Neural progenitor cell (in vitro differentiated cells): Measurements from ENCODE around the gene POFUT2. TPM values are rescaled to one million over a fixed set of nuclear protein-coding genes. Genes with fewer than 3 reads are reported as not detected.

Experiments used
- DNase-seq: peaks from one replicate; pipeline ENCODE4 v3.0.0-alpha.2; 2016; ENCODE audit warnings: low spot score
- H2AFZ ChIP-seq: fragments of 200-600 bp; sonication (generic); replicated peaks from 2 replicates; pipeline ENCODE4 v1.6.1; 2016; ENCODE audit warnings: antibody characterized with exemption
- H3F3A ChIP-seq: fragments of 200-600 bp; sonication (generic); 2 replicates; pipeline ENCODE4 v1.6.1; 2016; ENCODE audit warnings: antibody characterized with exemption, low read depth
- H3K27ac ChIP-seq: fragments of 200-600 bp; sonication (generic); 2 replicates; pipeline ENCODE4 v1.5.1; 2016; ENCODE audit warnings: mild to moderate bottlenecking
- H3K27me3 ChIP-seq: fragments of 200-600 bp; sonication (generic); 2 replicates; pipeline ENCODE4 v1.6.1; 2016; ENCODE audit warnings: mild to moderate bottlenecking, moderate library complexity
- H3K36me3 ChIP-seq: fragments of 200-600 bp; sonication (generic); 2 replicates; pipeline ENCODE4 v1.5.1; 2016
- H3K4me1 ChIP-seq: fragments of 200-600 bp; sonication (generic); 2 replicates; pipeline ENCODE4 v1.6.1; 2016; ENCODE audit warnings: mixed run types
- H3K4me2 ChIP-seq: fragments of 200-600 bp; sonication (generic); 2 replicates; pipeline ENCODE4 v1.6.1; 2016
- H3K4me3 ChIP-seq: fragments of 200-600 bp; sonication (generic); 2 replicates; pipeline ENCODE4 v1.5.1; 2016
- H3K79me2 ChIP-seq: fragments of 200-600 bp; sonication (generic); 2 replicates; pipeline ENCODE4 v1.6.1; 2016; ENCODE audit warnings: low read depth
- H3K9ac ChIP-seq: fragments of 200-600 bp; sonication (generic); 2 replicates; pipeline ENCODE4 v1.6.1; 2016
- H3K9me3 ChIP-seq: fragments of 200-600 bp; sonication (generic); 2 replicates; pipeline ENCODE4 v1.5.1; 2016; ENCODE audit warnings: low read depth
- H4K20me1 ChIP-seq: fragments of 200-600 bp; sonication (generic); 2 replicates; pipeline ENCODE4 v1.6.1; 2016; ENCODE audit warnings: low read depth
- H3K27ac Mint-ChIP-seq: 3 replicates; pipeline ENCODE4 v1.8.0; 2021; ENCODE audit warnings: mixed read lengths
- H3K27me3 Mint-ChIP-seq: 2 replicates; pipeline ENCODE4 v1.8.0; 2022; ENCODE audit warnings: low read depth, mild to moderate bottlenecking, inconsistent platforms, moderate library complexity, mixed read lengths; ENCODE audit not compliant: insufficient read depth
- H3K36me3 Mint-ChIP-seq: 3 replicates; pipeline ENCODE4 v1.8.0; 2021; ENCODE audit warnings: mixed read lengths
- H3K4me1 Mint-ChIP-seq: 3 replicates; pipeline ENCODE4 v1.8.0; 2021; ENCODE audit warnings: mixed read lengths
- H3K4me3 Mint-ChIP-seq: 3 replicates; pipeline ENCODE4 v1.8.0; 2021; ENCODE audit warnings: mild to moderate bottlenecking, moderate library complexity, mixed read lengths
- H3K9me3 Mint-ChIP-seq: 3 replicates; pipeline ENCODE4 v1.8.0; 2020; ENCODE audit warnings: mixed read lengths
- EZH2 ChIP-seq: fragments of 200-600 bp; sonication (generic); IDR thresholded peaks from 2 replicates; pipeline ENCODE4 v1.6.1; 2017; ENCODE audit warnings: antibody characterized with exemption, mild to moderate bottlenecking, moderate library complexity
- EZH2phosphoT487 ChIP-seq: fragments of 200-600 bp; sonication (generic); IDR thresholded peaks from 2 replicates; pipeline ENCODE4 v1.6.1; 2017; ENCODE audit warnings: antibody characterized with exemption
- total RNA-seq: library from RNA; depleted of rRNA; stranded (reverse); fragments of >200 nt; gene quantifications from 2 replicates; pipeline ENCODE4 v1.2.3, GENCODE V29; 2015; ENCODE audit warnings: low replicate concordance
- TF ChIP-seq, protein P1 (sequence below): fragments of 200-600 bp; sonication (generic); IDR thresholded peaks from 2 replicates; pipeline ENCODE4 v1.5.1; 2017; ENCODE audit warnings: antibody characterized with exemption, mild to moderate bottlenecking

POFUT2 gene
- total RNA-seq, 1 donor from 2014 or later, result 28.5 TPM

DNA sequence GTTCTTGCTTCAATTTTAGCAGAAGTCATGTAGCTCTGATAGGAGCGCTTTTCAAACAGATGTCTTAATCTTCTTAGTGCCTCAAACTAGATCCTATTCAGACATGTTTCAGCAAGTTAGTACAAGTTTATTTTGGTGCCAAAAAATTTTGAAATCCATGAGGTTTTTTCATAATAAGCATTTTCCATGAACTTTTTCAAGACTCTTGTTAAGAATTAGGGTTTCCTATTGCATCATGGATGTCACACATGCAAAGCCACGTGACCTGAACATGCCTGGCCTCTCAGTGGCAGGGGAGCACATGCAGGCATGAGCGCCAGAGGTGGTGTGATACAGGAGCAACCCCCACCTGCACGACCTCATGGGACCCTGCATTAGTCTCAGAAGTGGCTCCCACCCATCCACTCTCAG lies 67.6 kb downstream of the POFUT2 start:
- Histone ChIP-seq H3K4me2 (no peak overlapping the region), H3K4me3 (no peak overlapping the region), H3K4me1 (no peaks in the 10 kb centered on the region), H4K20me1 (no peaks in the 10 kb centered on the region), H3K9me3 (peaks cover 4% of the 10 kb centered on the region), H3K27me3 (no peaks in the 10 kb centered on the region), H3K79me2 (no peaks in the 10 kb centered on the region), H2AFZ (no peak overlapping the region), H3F3A (peaks cover 1% of the 10 kb centered on the region), H3K27ac (no peak overlapping the region), H3K36me3 (no peaks in the 10 kb centered on the region), H3K9ac (no peak overlapping the region)
- no peak overlapping the region for H3K4me3 Mint-ChIP-seq
- H3K4me1 Mint-ChIP-seq, result no peaks in the 10 kb centered on the region
- H3K27ac Mint-ChIP-seq, result no peak overlapping the region
- H3K27me3 Mint-ChIP-seq, result no peaks in the 10 kb centered on the region
- H3K36me3 Mint-ChIP-seq, result peaks cover 10% of the 10 kb centered on the region
- DNase-seq, result no peak
- peaks cover 9% of the 10 kb centered on the region for H3K9me3 Mint-ChIP-seq
- TF ChIP-seq, protein P1, sequence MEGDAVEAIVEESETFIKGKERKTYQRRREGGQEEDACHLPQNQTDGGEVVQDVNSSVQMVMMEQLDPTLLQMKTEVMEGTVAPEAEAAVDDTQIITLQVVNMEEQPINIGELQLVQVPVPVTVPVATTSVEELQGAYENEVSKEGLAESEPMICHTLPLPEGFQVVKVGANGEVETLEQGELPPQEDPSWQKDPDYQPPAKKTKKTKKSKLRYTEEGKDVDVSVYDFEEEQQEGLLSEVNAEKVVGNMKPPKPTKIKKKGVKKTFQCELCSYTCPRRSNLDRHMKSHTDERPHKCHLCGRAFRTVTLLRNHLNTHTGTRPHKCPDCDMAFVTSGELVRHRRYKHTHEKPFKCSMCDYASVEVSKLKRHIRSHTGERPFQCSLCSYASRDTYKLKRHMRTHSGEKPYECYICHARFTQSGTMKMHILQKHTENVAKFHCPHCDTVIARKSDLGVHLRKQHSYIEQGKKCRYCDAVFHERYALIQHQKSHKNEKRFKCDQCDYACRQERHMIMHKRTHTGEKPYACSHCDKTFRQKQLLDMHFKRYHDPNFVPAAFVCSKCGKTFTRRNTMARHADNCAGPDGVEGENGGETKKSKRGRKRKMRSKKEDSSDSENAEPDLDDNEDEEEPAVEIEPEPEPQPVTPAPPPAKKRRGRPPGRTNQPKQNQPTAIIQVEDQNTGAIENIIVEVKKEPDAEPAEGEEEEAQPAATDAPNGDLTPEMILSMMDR, result no peak
- TF ChIP-seq EZH2, result no peak
- no peak for TF ChIP-seq EZH2phosphoT487

DNA sequence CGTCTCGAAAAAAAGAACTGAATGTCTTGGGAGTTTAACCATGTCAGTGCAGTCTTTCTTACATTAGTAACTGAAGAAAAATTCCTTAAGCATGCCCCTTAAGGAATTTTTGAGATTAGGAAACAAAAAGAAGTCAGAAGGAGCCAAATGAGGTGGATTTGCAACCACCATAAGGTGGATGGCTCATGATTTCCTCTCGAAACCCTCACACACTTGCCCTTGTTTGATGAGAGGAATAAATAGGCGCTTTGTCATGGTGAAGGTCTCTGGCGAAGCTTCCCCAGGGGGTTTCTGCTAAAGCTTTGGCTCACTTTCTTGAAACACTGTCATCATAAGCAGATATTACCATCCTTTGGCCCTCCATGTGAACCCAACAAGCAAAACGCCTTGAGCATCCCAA lies 68.2 kb downstream of the POFUT2 start:
- Histone ChIP-seq H3K27ac (no peak overlapping the region), H3K4me3 (no peak overlapping the region), H3K4me2 (no peak overlapping the region), H4K20me1 (no peaks in the 10 kb centered on the region), H3K36me3 (no peaks in the 10 kb centered on the region), H3K4me1 (no peaks in the 10 kb centered on the region), H3K27me3 (no peaks in the 10 kb centered on the region), H3F3A (no peaks in the 10 kb centered on the region), H3K9me3 (peaks cover 4% of the 10 kb centered on the region), H3K79me2 (no peaks in the 10 kb centered on the region), H3K9ac (no peak overlapping the region), H2AFZ (no peak overlapping the region)
- Mint-ChIP-seq H3K36me3 (peaks cover 10% of the 10 kb centered on the region), H3K4me1 (no peaks in the 10 kb centered on the region), H3K27ac (no peak overlapping the region), H3K9me3 (peaks cover 9% of the 10 kb centered on the region), H3K27me3 (no peaks in the 10 kb centered on the region), H3K4me3 (no peak overlapping the region)
- DNase-seq, result no peak
- TF ChIP-seq, protein P1, result no peak
- no peak for TF ChIP-seq EZH2

DNA sequence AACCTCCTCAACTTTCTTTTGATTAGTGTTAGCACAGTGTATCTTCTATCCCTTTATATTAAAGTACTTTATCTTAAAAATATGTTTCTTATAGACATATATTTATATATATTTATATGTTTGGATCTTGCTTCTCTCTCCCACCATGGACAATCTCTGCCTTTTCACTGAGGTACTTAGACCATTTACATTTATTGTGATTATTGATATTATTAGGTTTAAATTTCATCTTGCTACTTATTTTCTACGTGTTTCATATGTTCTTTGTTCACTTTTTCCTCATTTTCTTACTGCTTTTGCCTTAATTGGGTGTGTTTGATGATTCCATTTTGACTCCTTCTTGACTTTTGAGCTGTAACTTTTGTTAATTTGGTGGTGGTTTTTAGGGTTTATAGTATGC lies 70.7 kb downstream of the POFUT2 start:
- peaks cover 12% of the 10 kb centered on the region for H3K36me3 Mint-ChIP-seq
- Histone ChIP-seq H3K36me3 (no peaks in the 10 kb centered on the region), H3F3A (no peaks in the 10 kb centered on the region), H3K4me3 (no peak overlapping the region), H2AFZ (no peak overlapping the region), H3K4me2 (no peak overlapping the region), H3K9ac (no peak overlapping the region), H3K27ac (no peak overlapping the region), H3K4me1 (no peaks in the 10 kb centered on the region), H3K79me2 (no peaks in the 10 kb centered on the region), H4K20me1 (no peaks in the 10 kb centered on the region), H3K27me3 (no peaks in the 10 kb centered on the region), H3K9me3 (peaks cover 4% of the 10 kb centered on the region)
- peaks cover 9% of the 10 kb centered on the region for H3K9me3 Mint-ChIP-seq
- TF ChIP-seq, protein P1, result no peak
- TF ChIP-seq EZH2phosphoT487 (no peak), EZH2 (no peak)
- no peak overlapping the region for H3K27ac Mint-ChIP-seq
- no peaks in the 10 kb centered on the region for H3K4me1 Mint-ChIP-seq
- no peak for DNase-seq
- no peaks in the 10 kb centered on the region for H3K27me3 Mint-ChIP-seq
- no peak overlapping the region for H3K4me3 Mint-ChIP-seq
